ENCODE data around the gene MPEG1. TPM values are rescaled to one million over a fixed set of nuclear protein-coding genes. Genes with fewer than 3 reads are reported as not detected.

The MPEG1 gene
- total RNA-seq, 2 donors from 2014 or later: 29.8 to 32.1 TPM

GRCh38 chr11:59180168-59180776, 32.5 kb downstream of the MPEG1 start:
- Histone ChIP-seq H3K4me1 (ENCODE audit: control insufficient read depth in 1 of 2, low read depth in 2 of 2) (no peaks in the 10 kb centered on the region), H3K27me3 (replicated peaks; ENCODE audit: insufficient read depth) (no peaks in the 10 kb centered on the region), H3K9me3 (no peaks in the 10 kb centered on the region), H3K4me3 (no peak overlapping the region), H3K27ac (no peak overlapping the region), H3K36me3 (no peaks in the 10 kb centered on the region)
- DNase-seq (ENCODE audit: low spot score) (no peak), ATAC-seq (ENCODE audit: insufficient number of reproducible peaks, low FRiP score, low read depth) (no peak)
- TF ChIP-seq CTCF (IDR thresholded peaks at IDR 0.05): no peak

GRCh38 chr11:59179121-59179520, 33.6 kb downstream of the MPEG1 start:
- no peaks in the 10 kb centered on the region for H3K27me3 ChIP-seq (replicated peaks; ENCODE audit: insufficient read depth)
- no peak for TF ChIP-seq CTCF (IDR thresholded peaks at IDR 0.05)
- no peak overlapping the region for H3K27ac ChIP-seq
- DNase-seq (ENCODE audit: low spot score) (no peak), ATAC-seq (ENCODE audit: insufficient number of reproducible peaks, low FRiP score, low read depth) (no peak)
- no peaks in the 10 kb centered on the region for H3K9me3 ChIP-seq
- H3K4me1 ChIP-seq (ENCODE audit: control insufficient read depth in 1 of 2, low read depth in 2 of 2): peaks cover 0 to under 1% of the 10 kb centered on the region in 2 donors
- no peaks in the 10 kb centered on the region for H3K36me3 ChIP-seq
- no peak overlapping the region for H3K4me3 ChIP-seq

GRCh38 chr11:59178402-59178801, 34.3 kb downstream of the MPEG1 start:
- ATAC-seq (ENCODE audit: insufficient number of reproducible peaks, low FRiP score, low read depth): no peak
- H3K36me3 ChIP-seq: no peaks in the 10 kb centered on the region
- no peak for DNase-seq (ENCODE audit: low spot score)
- H3K27ac ChIP-seq: no peak overlapping the region
- H3K27me3 ChIP-seq (replicated peaks; ENCODE audit: insufficient read depth): no peaks in the 10 kb centered on the region
- no peak for TF ChIP-seq CTCF (IDR thresholded peaks at IDR 0.05)
- H3K4me3 ChIP-seq: no peak overlapping the region
- peaks cover 0 to 7% of the 10 kb centered on the region in 2 donors for H3K4me1 ChIP-seq (ENCODE audit: control insufficient read depth in 1 of 2, low read depth in 2 of 2)
- no peaks in the 10 kb centered on the region for H3K9me3 ChIP-seq

GRCh38 chr11:59176330-59176729, 36.4 kb downstream of the MPEG1 start:
- Histone ChIP-seq H3K27ac (no peak overlapping the region), H3K9me3 (no peaks in the 10 kb centered on the region), H3K4me3 (no peak overlapping the region), H3K27me3 (replicated peaks; ENCODE audit: insufficient read depth) (no peaks in the 10 kb centered on the region), H3K36me3 (no peaks in the 10 kb centered on the region), H3K4me1 (ENCODE audit: control insufficient read depth in 1 of 2, low read depth in 2 of 2) (peaks cover 0 to 17% of the 10 kb centered on the region in 2 donors)
- ATAC-seq (ENCODE audit: insufficient number of reproducible peaks, low FRiP score, low read depth) (no peak), DNase-seq (ENCODE audit: low spot score) (no peak)
- no peak for TF ChIP-seq CTCF (IDR thresholded peaks at IDR 0.05)

- Histone ChIP-seq H3K9me3 (no peaks in the 10 kb centered on the region), H3K36me3 (no peaks in the 10 kb centered on the region), H3K27me3 (replicated peaks; ENCODE audit: insufficient read depth) (no peaks in the 10 kb centered on the region), H3K4me1 (ENCODE audit: control insufficient read depth in 1 of 2, low read depth in 2 of 2) (peaks cover 0 to 17% of the 10 kb centered on the region in 2 donors), H3K4me3 (no peak overlapping the region), H3K27ac (no peak overlapping the region)
- DNase-seq (ENCODE audit: low spot score) (no peak), ATAC-seq (ENCODE audit: insufficient number of reproducible peaks, low FRiP score, low read depth) (no peak)
- TF ChIP-seq CTCF (IDR thresholded peaks at IDR 0.05): no peak
Observed at GRCh38 chr11:59175091-59175501, 37.6 kb downstream of the MPEG1 start.
